Thoracic aorta (tissue), 2 donors: ENCODE measurements around the gene THRB. TPM values are rescaled to one million over a fixed set of nuclear protein-coding genes. Genes with fewer than 3 reads are reported as not detected.
"Not testable (repeated sequence)": the region's sequence is repeated elsewhere in the genome, so short reads cannot be mapped to it uniquely, and the experiment has no call there.

ENCODE experiments used
- ATAC-seq: fragments of 150-250 bp; one replicate; pipeline ENCODE4 v1.8.0; 2017; ENCODE audit warnings: low read depth; ENCODE audit not compliant: insufficient number of reproducible peaks, low FRiP score
- DNase-seq: peaks from one replicate; pipeline ENCODE4 v3.0.0-alpha.2; 2020; ENCODE audit warnings: low spot score
- H3K27ac ChIP-seq, 2 donors: fragments of 200-600 bp; sonication (generic); 1 replicate in 1 of 2; 2 replicates in 1 of 2; pipeline ENCODE4 v1.5.1; 2016; ENCODE audit warnings: mild to moderate bottlenecking in 2 of 2, moderate library complexity in 2 of 2
- H3K27me3 ChIP-seq: fragments of 200-600 bp; sonication (generic); replicated peaks from 2 replicates; pipeline ENCODE4 v1.6.0; 2016; ENCODE audit warnings: mild to moderate bottlenecking; ENCODE audit not compliant: insufficient read depth
- H3K36me3 ChIP-seq: fragments of 200-600 bp; sonication (generic); one replicate; pipeline ENCODE4 v1.5.1; 2016
- H3K4me1 ChIP-seq, 2 donors: fragments of 200-600 bp; sonication (generic); 1 replicate in 1 of 2; 2 replicates in 1 of 2; pipeline versions ENCODE4 v1.5.1 to v1.6.0; 2016; ENCODE audit warnings: low read depth in 2 of 2, mild to moderate bottlenecking in 1 of 2; ENCODE audit not compliant: control insufficient read depth in 1 of 2
- H3K4me3 ChIP-seq: fragments of 200-600 bp; sonication (generic); 2 replicates; pipeline ENCODE4 v1.5.1; 2016; ENCODE audit warnings: mild to moderate bottlenecking
- H3K9me3 ChIP-seq: fragments of 200-600 bp; sonication (generic); 2 replicates; pipeline ENCODE4 v1.5.1; 2016
- CTCF ChIP-seq: fragments of 200-600 bp; sonication (generic); IDR thresholded peaks from one replicate; pipeline ENCODE4 v1.5.1; 2019; ENCODE audit warnings: antibody characterized with exemption
- total RNA-seq, 2 donors: library from RNA; depleted of rRNA; stranded (reverse); fragments of >200 nt; gene quantifications; one replicate each; pipeline versions ENCODE4 v1.1.0 to v1.2.3, GENCODE V29; 2016

THRB gene
- total RNA-seq, 2 donors from 2014 or later: 40.3 to 65.6 TPM

DNA sequence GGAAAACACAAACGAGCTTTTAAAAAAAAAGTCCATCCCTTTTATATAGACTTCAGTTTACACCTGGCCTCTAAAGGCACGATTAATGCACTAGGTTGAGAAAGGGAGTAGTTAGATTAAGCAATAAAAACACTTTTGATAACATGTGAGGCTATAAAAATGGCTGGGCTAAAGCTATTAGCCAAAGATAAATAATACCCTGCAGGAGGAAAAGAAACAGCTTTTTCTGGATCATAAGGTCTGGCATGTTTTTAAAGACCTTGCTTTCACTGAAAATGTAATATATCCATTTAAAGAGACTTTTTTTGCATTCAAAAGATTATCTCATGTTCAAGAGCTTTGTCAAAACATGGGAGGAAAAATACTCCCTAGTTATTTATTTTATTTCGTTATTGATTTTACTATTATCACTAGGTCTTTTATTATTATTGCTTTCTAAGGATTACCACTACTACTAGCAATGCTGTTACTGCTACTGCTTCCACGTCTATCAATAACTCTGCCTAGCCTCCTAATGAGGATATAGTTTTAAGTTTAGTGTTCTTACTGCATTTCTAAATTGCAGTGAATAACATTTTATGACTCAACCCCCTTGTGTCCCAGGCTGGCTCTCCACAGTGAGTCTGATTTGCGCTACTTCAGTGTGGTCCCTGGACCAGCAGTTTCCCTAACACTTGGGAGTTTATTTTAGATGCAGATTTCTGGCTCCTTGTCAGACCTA is 93.4 kb downstream of the THRB start:
- no peak for ATAC-seq
- Histone ChIP-seq H3K36me3 (no peaks in the 10 kb centered on the region), H3K4me3 (peak overlapping the region; percentile 24)

DNA sequence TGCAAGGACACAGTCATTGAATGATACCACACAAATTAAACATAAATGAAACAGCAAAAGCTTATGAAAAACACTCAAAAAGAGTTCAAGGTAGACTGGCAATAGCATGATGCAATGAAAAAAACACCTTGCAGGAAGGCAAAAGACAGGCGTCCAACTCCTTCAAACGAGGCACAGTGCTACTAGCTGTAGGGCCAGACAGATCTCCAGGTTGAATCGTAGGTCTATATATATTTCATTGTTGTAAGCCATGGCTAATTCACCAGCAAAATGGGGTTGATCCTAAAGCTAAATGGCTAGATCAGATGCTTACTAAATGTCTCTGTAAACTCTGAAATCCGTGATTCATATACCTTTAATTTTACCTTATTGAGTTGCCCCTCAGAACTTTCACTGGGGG is 94.2 kb downstream of the THRB start:
- Histone ChIP-seq H3K4me1 (peaks cover 25 to 50% of the 10 kb centered on the region in 2 donors), H3K9me3 (no peaks in the 10 kb centered on the region), H3K27me3 (no peaks in the 10 kb centered on the region), H3K27ac (peak overlapping the region; percentile 37 to 59), H3K4me3 (peak overlapping the region; percentile 24), H3K36me3 (no peaks in the 10 kb centered on the region)
- ATAC-seq (no peak), DNase-seq (no peak)
- TF ChIP-seq CTCF: no peak

More for the DNA sequence above, 93.4 kb downstream of the THRB start:
- no peaks in the 10 kb centered on the region for H3K9me3 ChIP-seq
- no peaks in the 10 kb centered on the region for H3K27me3 ChIP-seq
- H3K27ac ChIP-seq: peak overlapping the region; percentile 37 to 59
- peaks cover 25 to 44% of the 10 kb centered on the region in 2 donors for H3K4me1 ChIP-seq
- no peak for TF ChIP-seq CTCF
- DNase-seq: no peak

DNA sequence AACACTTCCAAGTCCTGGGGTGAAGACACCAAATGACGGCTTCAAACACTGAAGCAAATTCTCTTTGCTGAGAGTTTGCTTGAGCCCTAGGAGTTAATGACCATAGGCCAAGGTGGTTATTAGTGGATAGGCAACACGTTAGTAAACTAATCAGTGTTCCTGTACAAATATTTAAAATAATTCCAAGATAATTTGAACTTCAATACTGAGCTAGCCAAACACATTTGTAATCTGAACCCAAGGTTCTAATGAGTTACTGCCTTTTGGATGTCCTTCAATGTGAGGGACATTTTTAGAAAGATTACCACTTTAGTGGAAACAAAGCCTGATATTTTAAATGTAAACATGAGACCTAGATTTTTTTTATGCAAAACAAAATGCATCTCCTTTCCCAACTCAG is 94.6 kb downstream of the THRB start:
- no peak for TF ChIP-seq CTCF
- Histone ChIP-seq H3K4me1 (peaks cover 25 to 51% of the 10 kb centered on the region in 2 donors), H3K9me3 (no peaks in the 10 kb centered on the region), H3K4me3 (no peak overlapping the region), H3K27ac (peak overlapping the region; percentile 37 to 59), H3K27me3 (no peaks in the 10 kb centered on the region), H3K36me3 (no peaks in the 10 kb centered on the region)
- DNase-seq (no peak), ATAC-seq (no peak)

- Histone ChIP-seq H3K27ac (peak overlapping the region; percentile 37 to 59), H3K27me3 (no peaks in the 10 kb centered on the region), H3K36me3 (no peaks in the 10 kb centered on the region), H3K9me3 (no peaks in the 10 kb centered on the region), H3K4me1 (peaks cover 25 to 55% of the 10 kb centered on the region in 2 donors), H3K4me3 (no peak overlapping the region)
- DNase-seq (no peak), ATAC-seq (no peak)
- TF ChIP-seq CTCF: no peak
Observed at GRCh38 chr3:24399614-24400013, 95.0 kb downstream of the THRB start.

DNA sequence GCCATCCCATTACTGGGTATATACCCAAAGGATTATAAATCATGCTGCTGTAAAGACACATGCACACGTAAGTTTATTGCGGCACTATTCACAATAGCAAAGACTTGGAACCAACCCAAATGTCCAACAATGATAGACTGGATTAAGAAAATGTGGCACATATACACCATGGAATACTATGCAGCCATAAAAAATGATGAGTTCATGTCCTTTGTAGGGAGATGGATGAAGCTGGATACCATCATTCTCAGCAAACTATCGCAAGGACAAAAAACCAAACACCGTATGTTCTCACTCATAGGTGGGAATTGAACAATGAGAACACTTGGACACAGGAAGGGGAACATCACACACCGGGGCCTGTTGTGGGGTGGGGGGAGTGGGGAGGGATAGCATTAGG is 95.9 kb downstream of the THRB start:
- not testable (repeated sequence) for H3K27me3 ChIP-seq, ATAC-seq, H3K27ac ChIP-seq, DNase-seq, H3K36me3 ChIP-seq, H3K9me3 ChIP-seq, H3K4me3 ChIP-seq
- H3K4me1 ChIP-seq: peaks cover 25 to 62% of the 10 kb centered on the region in 2 donors
